GM12801 (cell line): Measurements from ENCODE around the gene EIPR1.

Experiments
- CTCF ChIP-seq: IDR thresholded peaks from one replicate; pipeline ENCODE4 v1.5.1; 2011; ENCODE audit warnings: control low read depth; ENCODE audit not compliant: insufficient read length; ENCODE audit errors: extremely low read depth

Gene EIPR1

GRCh38 chr2:3207091-3207491, 170.5 kb downstream of the EIPR1 start:
- TF ChIP-seq CTCF = no peak

- TF ChIP-seq CTCF = no peak
Measured at GRCh38 chr2:3205845-3206244, 171.8 kb downstream of the EIPR1 start.

- TF ChIP-seq CTCF = no peak
Measured at GRCh38 chr2:3204031-3204821, 173.4 kb downstream of the EIPR1 start.

GRCh38 chr2:3203497-3204019, 174.1 kb downstream of the EIPR1 start:
- no peak for TF ChIP-seq CTCF

GRCh38 chr2:3202926-3203325, 174.7 kb downstream of the EIPR1 start:
- no peak for TF ChIP-seq CTCF

GRCh38 chr2:3201281-3201680, 176.3 kb downstream of the EIPR1 start:
- TF ChIP-seq CTCF = no peak

- TF ChIP-seq CTCF = no peak
Measured at GRCh38 chr2:3200420-3200939, 177.1 kb downstream of the EIPR1 start.
